ENCODE data around the gene HMX1.

The HMX1 gene

GRCh38 chr4:8838961-8839431 is 32.6 kb downstream of the HMX1 start:
- no peak for DNase-seq

- DNase-seq, result no peak
These were observed 33.2 kb downstream of the HMX1 start for GRCh38 chr4:8838296-8838960.

GRCh38 chr4:8837181-8837841 is 34.3 kb downstream of the HMX1 start:
- DNase-seq, result no peak

- DNase-seq, result no peak
These were observed 34.9 kb downstream of the HMX1 start for GRCh38 chr4:8836664-8837171.

GRCh38 chr4:8835521-8836365 is 35.9 kb downstream of the HMX1 start:
- no peak for DNase-seq

GRCh38 chr4:8834681-8835220 is 36.9 kb downstream of the HMX1 start:
- DNase-seq, result no peak

- DNase-seq, result no peak
These were observed 39.3 kb downstream of the HMX1 start for GRCh38 chr4:8832113-8832915.

GRCh38 chr4:8831221-8832112 is 40.2 kb downstream of the HMX1 start:
- DNase-seq, result no peak

- DNase-seq, result no peak
These were observed 40.9 kb downstream of the HMX1 start for GRCh38 chr4:8830611-8831200.

GRCh38 chr4:8830056-8830455 is 41.6 kb downstream of the HMX1 start:
- no peak for DNase-seq

GRCh38 chr4:8829584-8829983 is 42.1 kb downstream of the HMX1 start:
- no peak for DNase-seq

GRCh38 chr4:8828869-8829268 is 42.8 kb downstream of the HMX1 start:
- DNase-seq, result no peak

GRCh38 chr4:8821151-8821950 is 50.3 kb downstream of the HMX1 start:
- DNase-seq, result no peak

- DNase-seq, result no peak
These were observed 51.2 kb downstream of the HMX1 start for GRCh38 chr4:8820178-8821102.

GRCh38 chr4:8819473-8820177 is 52.0 kb downstream of the HMX1 start:
- no peak for DNase-seq

- DNase-seq, result no peak
These were observed 52.6 kb downstream of the HMX1 start for GRCh38 chr4:8819019-8819418.

GRCh38 chr4:8818063-8818881 is 53.4 kb downstream of the HMX1 start:
- no peak for DNase-seq

- DNase-seq, result no peak
These were observed 53.9 kb downstream of the HMX1 start for GRCh38 chr4:8817813-8818062.

Measured in SW 1271 (cell line).